ENCODE results near the gene TRUB2. TPM values are rescaled to one million over a fixed set of nuclear protein-coding genes. Genes with fewer than 3 reads are reported as not detected.

The TRUB2 gene
- total and polyA plus RNA-seq, 8 donors = 4.9 to 15.9 (median 13.2) TPM

DNA sequence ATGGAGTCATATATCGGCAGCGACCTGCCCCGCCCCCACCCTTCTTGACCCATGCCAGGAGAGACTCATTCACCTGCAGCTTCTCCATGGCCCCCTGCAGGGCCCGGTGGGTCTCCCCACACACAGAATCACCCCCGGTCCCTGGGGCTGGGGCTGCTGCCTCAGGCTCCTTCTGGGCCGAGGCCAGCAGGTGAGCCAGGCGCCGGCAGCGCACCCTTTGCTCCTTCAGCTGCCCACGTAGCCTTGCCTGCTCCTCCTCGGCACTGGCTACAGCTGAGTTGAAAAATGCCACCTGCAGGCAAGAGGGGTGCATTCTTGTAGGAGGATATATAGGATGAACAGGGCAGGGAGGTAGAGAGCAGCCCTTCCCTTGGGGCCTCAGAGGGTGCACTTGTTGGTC is 64.3 kb downstream of the TRUB2 start:
- Histone ChIP-seq H3K36me3 (peaks cover 61 to 75% (median 75%) of the 10 kb centered on the region in 4 donors), H3K4me1 (peaks cover 0 to 7% (median 0%) of the 10 kb centered on the region in 4 donors), H3K9me3 (no peaks in the 10 kb centered on the region), H3K27me3 (no peaks in the 10 kb centered on the region), H3K4me3 (no peak overlapping the region), H3K27ac (no peak overlapping the region)
- 85 to 92% (median 88%) methylated on average over 4 to 11 of the region's 11 CpGs for WGBS, 5 donors
- intact Hi-C loops (cut with DNase I; ENCODE audit: low total_unique reads) = no loop called here
- TF ChIP-seq, protein P1, sequence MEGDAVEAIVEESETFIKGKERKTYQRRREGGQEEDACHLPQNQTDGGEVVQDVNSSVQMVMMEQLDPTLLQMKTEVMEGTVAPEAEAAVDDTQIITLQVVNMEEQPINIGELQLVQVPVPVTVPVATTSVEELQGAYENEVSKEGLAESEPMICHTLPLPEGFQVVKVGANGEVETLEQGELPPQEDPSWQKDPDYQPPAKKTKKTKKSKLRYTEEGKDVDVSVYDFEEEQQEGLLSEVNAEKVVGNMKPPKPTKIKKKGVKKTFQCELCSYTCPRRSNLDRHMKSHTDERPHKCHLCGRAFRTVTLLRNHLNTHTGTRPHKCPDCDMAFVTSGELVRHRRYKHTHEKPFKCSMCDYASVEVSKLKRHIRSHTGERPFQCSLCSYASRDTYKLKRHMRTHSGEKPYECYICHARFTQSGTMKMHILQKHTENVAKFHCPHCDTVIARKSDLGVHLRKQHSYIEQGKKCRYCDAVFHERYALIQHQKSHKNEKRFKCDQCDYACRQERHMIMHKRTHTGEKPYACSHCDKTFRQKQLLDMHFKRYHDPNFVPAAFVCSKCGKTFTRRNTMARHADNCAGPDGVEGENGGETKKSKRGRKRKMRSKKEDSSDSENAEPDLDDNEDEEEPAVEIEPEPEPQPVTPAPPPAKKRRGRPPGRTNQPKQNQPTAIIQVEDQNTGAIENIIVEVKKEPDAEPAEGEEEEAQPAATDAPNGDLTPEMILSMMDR (IDR thresholded peaks at IDR 0.05) = no peak
- TF ChIP-seq POLR2AphosphoS5 (IDR thresholded peaks at IDR 0.05) (no peak), EP300 (IDR thresholded peaks at IDR 0.05) (no peak), POLR2A (IDR thresholded peaks at IDR 0.05) (no peak)
- DNase-seq = no peak

DNA sequence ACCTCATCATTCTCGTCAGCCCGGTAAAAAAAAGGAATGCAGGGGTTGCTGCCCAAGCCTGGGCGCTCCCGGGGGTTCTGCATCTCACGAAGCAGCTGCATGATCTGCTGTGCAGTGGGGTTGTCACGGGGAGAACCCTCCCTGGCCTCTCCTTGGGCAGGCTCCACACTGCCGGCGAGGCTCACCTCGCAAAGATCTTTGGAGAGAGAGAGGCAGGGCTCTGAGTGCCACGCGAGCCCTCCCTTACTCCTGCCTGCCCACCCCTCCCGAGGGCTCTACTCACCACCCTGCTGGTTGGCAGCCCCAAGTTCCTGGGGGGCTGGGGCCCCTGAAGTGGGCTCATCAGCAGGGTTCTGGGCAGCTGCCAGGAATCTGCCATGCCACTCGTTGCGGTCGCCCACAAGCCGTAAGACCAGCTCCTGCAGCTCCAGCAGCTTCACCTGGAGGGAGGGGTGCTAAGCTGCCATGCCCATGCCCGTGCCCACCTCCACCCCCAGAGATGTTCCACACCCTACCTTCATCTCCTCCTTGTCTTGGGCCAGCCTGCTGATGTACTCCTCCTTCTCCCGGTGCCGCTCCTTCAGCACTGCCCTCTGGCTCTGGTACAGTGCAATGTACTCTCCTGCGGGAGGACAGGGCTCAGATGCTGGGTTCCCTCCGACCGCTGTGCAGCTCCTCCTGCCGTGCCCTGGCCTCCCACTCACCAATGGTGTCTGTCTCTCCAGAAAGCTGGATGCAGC is 65.0 kb downstream of the TRUB2 start:
- peaks cover 54 to 68% (median 68%) of the 10 kb centered on the region in 4 donors for H3K36me3 ChIP-seq
- DNase-seq = no peak
- H3K9me3 ChIP-seq = no peaks in the 10 kb centered on the region
- TF ChIP-seq, protein P1 (IDR thresholded peaks at IDR 0.05) = no peak
- no peak for TF ChIP-seq POLR2A (IDR thresholded peaks at IDR 0.05)
- TF ChIP-seq POLR2AphosphoS5 (IDR thresholded peaks at IDR 0.05) = no peak
- no peak for TF ChIP-seq EP300 (IDR thresholded peaks at IDR 0.05)
- H3K4me3 ChIP-seq = no peak overlapping the region
- 84 to 91% (median 85%) methylated on average over 12 to 23 of the region's 23 CpGs for WGBS, 5 donors
- intact Hi-C loops (cut with DNase I; ENCODE audit: low total_unique reads) = no loop called here
- peaks cover 0 to 7% (median 0%) of the 10 kb centered on the region in 4 donors for H3K4me1 ChIP-seq
- H3K27ac ChIP-seq = no peak overlapping the region
- no peaks in the 10 kb centered on the region for H3K27me3 ChIP-seq

Other genes with a start within 250 kb of the TRUB2 start
- gene PTGES2, start 194.7 kb downstream of the TRUB2 start, total RNA-seq = 100 to 1,000 TPM in 3 of 5 donors, 10 to 100 TPM in 2; 47.2 to 570 (median 125) TPM
- 10 to 100 TPM; 50.1 to 69.9 (median 58.3) TPM for gene PTGES2, start 194.7 kb downstream of the TRUB2 start, polyA plus RNA-seq
- 100 to 1,000 TPM in 3 of 5 donors, 10 to 100 TPM in 1, not detected in 1; 10.8 to 756 (median 444) TPM for gene LCN2, start 173.0 kb downstream of the TRUB2 start, total RNA-seq
- 100 to 1,000 TPM in 2 of 3 donors, 10 to 100 TPM in 1; 33.1 to 922 (median 369) TPM for gene LCN2, start 173.0 kb downstream of the TRUB2 start, polyA plus RNA-seq
- 100 to 1,000 TPM in 2 of 5 donors, 10 to 100 TPM in 2, not detected in 1; 17.8 to 193 (median 113) TPM for gene BBLN, start 162.2 kb downstream of the TRUB2 start, total RNA-seq
- 100 to 1,000 TPM; 108 to 161 (median 147) TPM for gene BBLN, start 162.2 kb downstream of the TRUB2 start, polyA plus RNA-seq
- 100 to 1,000 TPM in 1 of 5 donors, 10 to 100 TPM in 4; 15.2 to 217 (median 62.2) TPM for gene CIZ1, start 130.9 kb downstream of the TRUB2 start, total RNA-seq
- gene CIZ1, start 130.9 kb downstream of the TRUB2 start, polyA plus RNA-seq = 10 to 100 TPM; 41.0 to 62.7 (median 49.0) TPM
- 10 to 100 TPM; 20.1 to 60.8 (median 25.0) TPM for gene DNM1, start 119.1 kb downstream of the TRUB2 start, total RNA-seq
- gene DNM1, start 119.1 kb downstream of the TRUB2 start, polyA plus RNA-seq = 1 to 10 TPM; 2.3 to 4.8 (median 3.5) TPM
- 100 to 1,000 TPM in 2 of 5 donors, 10 to 100 TPM in 3; 48.4 to 204 (median 92.7) TPM for gene GOLGA2, start 46.4 kb downstream of the TRUB2 start, total RNA-seq
- 10 to 100 TPM; 54.3 to 62.3 (median 60.1) TPM for gene GOLGA2, start 46.4 kb downstream of the TRUB2 start, polyA plus RNA-seq
- gene SWI5, start 46.2 kb downstream of the TRUB2 start, total RNA-seq = 10 to 100 TPM in 2 of 5 donors, 1 to 10 TPM in 1, not detected in 2; 8.1 to 61.3 (median 13.0) TPM
- gene SWI5, start 46.2 kb downstream of the TRUB2 start, polyA plus RNA-seq = 10 to 100 TPM; 31.8 to 36.5 (median 34.1) TPM
- gene COQ4, start 392 bp upstream of the TRUB2 start, total RNA-seq = 100 to 1,000 TPM in 1 of 5 donors, 10 to 100 TPM in 4; 10.5 to 156 (median 55.9) TPM
- 10 to 100 TPM; 56.8 to 92.4 (median 70.5) TPM for gene COQ4, start 392 bp upstream of the TRUB2 start, polyA plus RNA-seq
- 100 to 1,000 TPM in 1 of 5 donors, 10 to 100 TPM in 3, 1 to 10 TPM in 1; 9.0 to 200 (median 24.1) TPM for gene SLC27A4, start 18.1 kb upstream of the TRUB2 start, total RNA-seq
- 10 to 100 TPM in 2 of 3 donors, 1 to 10 TPM in 1; 6.0 to 21.4 (median 20.1) TPM for gene SLC27A4, start 18.1 kb upstream of the TRUB2 start, polyA plus RNA-seq
- 10 to 100 TPM in 3 of 5 donors, 1 to 10 TPM in 1, under 1 TPM in 1; 0.58 to 28.3 (median 10.1) TPM for gene URM1, start 48.9 kb upstream of the TRUB2 start, total RNA-seq
- 10 to 100 TPM; 41.0 to 59.3 (median 49.7) TPM for gene URM1, start 48.9 kb upstream of the TRUB2 start, polyA plus RNA-seq
- gene CERCAM, start 98.4 kb upstream of the TRUB2 start, total RNA-seq = 10 to 100 TPM in 4 of 5 donors, 1 to 10 TPM in 1; 5.5 to 22.8 (median 13.9) TPM
- gene CERCAM, start 98.4 kb upstream of the TRUB2 start, polyA plus RNA-seq = 10 to 100 TPM in 2 of 3 donors, 1 to 10 TPM in 1; 6.3 to 12.1 (median 10.6) TPM
- 10 to 100 TPM in 4 of 5 donors, 1 to 10 TPM in 1; 9.4 to 42.4 (median 19.4) TPM for gene ODF2, start 133.6 kb upstream of the TRUB2 start, total RNA-seq
- gene ODF2, start 133.6 kb upstream of the TRUB2 start, polyA plus RNA-seq = 10 to 100 TPM in 1 of 3 donors, 1 to 10 TPM in 2; 7.2 to 12.7 (median 9.3) TPM
- gene GLE1, start 182.3 kb upstream of the TRUB2 start, total RNA-seq = 10 to 100 TPM; 12.7 to 33.5 (median 23.9) TPM
- gene GLE1, start 182.3 kb upstream of the TRUB2 start, polyA plus RNA-seq = 10 to 100 TPM; 10.3 to 14.7 (median 10.8) TPM
- 100 to 1,000 TPM; 272 to 726 (median 399) TPM for gene SPTAN1, start 230.1 kb upstream of the TRUB2 start, total RNA-seq
- 100 to 1,000 TPM in 1 of 3 donors, 10 to 100 TPM in 2; 41.4 to 104 (median 49.0) TPM for gene SPTAN1, start 230.1 kb upstream of the TRUB2 start, polyA plus RNA-seq

Data from stomach (tissue), 9 donors.